DMS114 treated with DMSO at 0.1 percent for 48 hours (cell line): ENCODE measurements around the gene DHRSX.
"Not testable (repeated sequence)": the region's sequence is repeated elsewhere in the genome, so short reads cannot be mapped to it uniquely, and the experiment has no call there.

Experiments
- DNase-seq: peaks from one replicate; lab custom pipeline; 2025; ENCODE audit not compliant: unreplicated experiment; lab: John Stamatoyannopoulos, UW

Gene DHRSX

GRCh38 chrX:2360731-2361130 lies 140.0 kb downstream of the DHRSX start:
- no peak for DNase-seq

- DNase-seq, result not testable (repeated sequence)
Observed at GRCh38 chrX:2359522-2359921, 141.3 kb downstream of the DHRSX start.

GRCh38 chrX:2351999-2352995 lies 148.5 kb downstream of the DHRSX start:
- no peak for DNase-seq

GRCh38 chrX:2351321-2351720 lies 149.5 kb downstream of the DHRSX start:
- DNase-seq, result no peak

GRCh38 chrX:2350703-2351102 lies 150.1 kb downstream of the DHRSX start:
- not testable (repeated sequence) for DNase-seq

GRCh38 chrX:2350036-2350435 lies 150.7 kb downstream of the DHRSX start:
- not testable (repeated sequence) for DNase-seq

- no peak for DNase-seq
Observed at GRCh38 chrX:2348211-2348610, 152.6 kb downstream of the DHRSX start.

- DNase-seq, result no peak
Observed at GRCh38 chrX:2346158-2346557, 154.6 kb downstream of the DHRSX start.

GRCh38 chrX:2345562-2345961 lies 155.2 kb downstream of the DHRSX start:
- DNase-seq, result no peak

- DNase-seq, result no peak
Observed at GRCh38 chrX:2343413-2343812, 157.4 kb downstream of the DHRSX start.

GRCh38 chrX:2342874-2343273 lies 157.9 kb downstream of the DHRSX start:
- no peak for DNase-seq

- DNase-seq, result no peak
Observed at GRCh38 chrX:2342281-2342688, 158.5 kb downstream of the DHRSX start.

GRCh38 chrX:2340991-2341390 lies 159.8 kb downstream of the DHRSX start:
- no peak for DNase-seq

GRCh38 chrX:2336181-2336580 lies 164.6 kb downstream of the DHRSX start:
- no peak for DNase-seq

GRCh38 chrX:2334237-2334636 lies 166.5 kb downstream of the DHRSX start:
- DNase-seq, result no peak

- DNase-seq, result no peak
Observed at GRCh38 chrX:2332252-2332651, 168.5 kb downstream of the DHRSX start.

GRCh38 chrX:2330910-2331309 lies 169.9 kb downstream of the DHRSX start:
- DNase-seq, result no peak

GRCh38 chrX:2330487-2330886 lies 170.3 kb downstream of the DHRSX start:
- DNase-seq, result no peak

GRCh38 chrX:2327423-2327822 lies 173.4 kb downstream of the DHRSX start:
- DNase-seq, result no peak

- DNase-seq, result no peak
Observed at GRCh38 chrX:2325076-2325784, 175.5 kb downstream of the DHRSX start.

- no peak for DNase-seq
Observed at GRCh38 chrX:2324151-2324550, 176.6 kb downstream of the DHRSX start.

- DNase-seq, result no peak
Observed at GRCh38 chrX:2321411-2321810, 179.4 kb downstream of the DHRSX start.
